WTC11 (cell line): Measurements from ENCODE around the gene DLL1.

Source experiments
- AFF4 ChIP-seq: sonication (generic); formaldehyde crosslinking; IDR thresholded peaks from 2 replicates; pipeline ENCODE4 v1.8.1; 2023; ENCODE audit warnings: mild to moderate bottlenecking, missing genetic modification reagents, borderline replicate concordance
- ATF3 ChIP-seq: sonication (generic); formaldehyde crosslinking; conservative IDR thresholded peaks from 2 replicates; pipeline ENCODE4 v1.8.1; 2022; ENCODE audit warnings: mild to moderate bottlenecking, missing genetic modification reagents
- ETV6 ChIP-seq: sonication (generic); formaldehyde crosslinking; IDR thresholded peaks from 2 replicates; pipeline ENCODE4 v1.8.1; 2022; ENCODE audit warnings: mild to moderate bottlenecking, missing genetic modification reagents
- NFYB ChIP-seq: sonication (generic); formaldehyde crosslinking; conservative IDR thresholded peaks from 2 replicates; pipeline ENCODE4 v1.8.0; 2022; ENCODE audit warnings: low read depth, missing genetic modification reagents
- SMAD3 ChIP-seq: sonication (generic); formaldehyde crosslinking; IDR thresholded peaks from 2 replicates; pipeline ENCODE4 v1.8.0; 2022; ENCODE audit warnings: missing genetic modification reagents, mild to moderate bottlenecking, borderline replicate concordance
- ZNF416 ChIP-seq: fragments of 250-450 bp; sonication (Bioruptor Pico); IDR thresholded peaks from 2 replicates; pipeline ENCODE4 v1.9.0; 2021; ENCODE audit warnings: mild to moderate bottlenecking, inconsistent platforms
- ZNF512 ChIP-seq: sonication (generic); formaldehyde crosslinking; IDR thresholded peaks from 2 replicates; pipeline ENCODE4 v1.8.1; 2022; ENCODE audit warnings: missing genetic modification reagents, borderline replicate concordance
- TF ChIP-seq, protein P1 (sequence below): fragments of 200-600 bp; IDR thresholded peaks from 2 replicates; pipeline ENCODE4 v1.8.0; 2022; ENCODE audit warnings: antibody characterized with exemption

DNA sequence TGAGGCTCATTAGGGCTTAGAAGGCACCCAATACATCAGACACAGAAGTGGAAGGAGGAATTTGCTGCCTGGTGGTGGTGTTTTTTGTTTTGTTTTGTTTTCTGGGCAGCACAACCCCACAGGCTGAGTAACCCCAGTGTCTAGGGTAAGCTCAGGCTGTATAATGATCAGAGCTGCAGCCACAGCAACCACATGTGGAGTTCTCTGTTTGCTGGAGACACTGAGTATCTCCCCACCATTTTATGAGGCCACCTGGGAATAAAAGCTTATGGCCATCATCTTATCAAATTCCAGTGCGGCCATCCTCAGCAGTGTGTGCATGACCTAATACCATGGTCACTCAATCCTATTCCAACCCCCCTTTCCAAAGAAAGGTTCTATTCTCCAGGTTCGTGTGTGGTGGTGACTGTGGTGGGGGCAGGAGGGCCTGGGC is 3.4 kb upstream of the DLL1 start:
- no peak for TF ChIP-seq NFYB (CRISPR knock-in tag)
- TF ChIP-seq ZNF512 (CRISPR knock-in tag): no peak
- TF ChIP-seq SMAD3 (CRISPR knock-in tag): no peak
- TF ChIP-seq, protein P1, sequence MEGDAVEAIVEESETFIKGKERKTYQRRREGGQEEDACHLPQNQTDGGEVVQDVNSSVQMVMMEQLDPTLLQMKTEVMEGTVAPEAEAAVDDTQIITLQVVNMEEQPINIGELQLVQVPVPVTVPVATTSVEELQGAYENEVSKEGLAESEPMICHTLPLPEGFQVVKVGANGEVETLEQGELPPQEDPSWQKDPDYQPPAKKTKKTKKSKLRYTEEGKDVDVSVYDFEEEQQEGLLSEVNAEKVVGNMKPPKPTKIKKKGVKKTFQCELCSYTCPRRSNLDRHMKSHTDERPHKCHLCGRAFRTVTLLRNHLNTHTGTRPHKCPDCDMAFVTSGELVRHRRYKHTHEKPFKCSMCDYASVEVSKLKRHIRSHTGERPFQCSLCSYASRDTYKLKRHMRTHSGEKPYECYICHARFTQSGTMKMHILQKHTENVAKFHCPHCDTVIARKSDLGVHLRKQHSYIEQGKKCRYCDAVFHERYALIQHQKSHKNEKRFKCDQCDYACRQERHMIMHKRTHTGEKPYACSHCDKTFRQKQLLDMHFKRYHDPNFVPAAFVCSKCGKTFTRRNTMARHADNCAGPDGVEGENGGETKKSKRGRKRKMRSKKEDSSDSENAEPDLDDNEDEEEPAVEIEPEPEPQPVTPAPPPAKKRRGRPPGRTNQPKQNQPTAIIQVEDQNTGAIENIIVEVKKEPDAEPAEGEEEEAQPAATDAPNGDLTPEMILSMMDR: no peak
- no peak for TF ChIP-seq AFF4
- TF ChIP-seq ETV6 (CRISPR knock-in tag): no peak
- no peak for TF ChIP-seq ZNF416
- no peak for TF ChIP-seq ATF3 (CRISPR knock-in tag)
